Endothelial cell of umbilical vein (primary cell): ENCODE measurements around the gene KCNN3.

ENCODE experiments used
- CTCF ChIP-seq, 2 donors: IDR thresholded peaks; 1 replicate in 1 of 2; 2 replicates in 1 of 2; pipeline ENCODE4 v1.5.1; 2011; ENCODE audit warnings: low read length in 2 of 2, mild to moderate bottlenecking in 2 of 2, moderate library complexity in 2 of 2, control low read depth in 1 of 2, inconsistent platforms in 1 of 2, low read depth in 1 of 2; ENCODE audit not compliant: insufficient read depth in 1 of 2; ENCODE audit errors: extremely low read depth in 1 of 2
- EZH2 ChIP-seq: IDR thresholded peaks from 2 replicates; pipeline ENCODE4 v1.6.1; 2012; ENCODE audit warnings: borderline replicate concordance, low read depth, mild to moderate bottlenecking, moderate library complexity, low read length, inconsistent platforms; ENCODE audit not compliant: severe bottlenecking
- FOS ChIP-seq: IDR thresholded peaks from 2 replicates; pipeline ENCODE4 v1.6.1; 2011; ENCODE audit warnings: mild to moderate bottlenecking, low read length, moderate library complexity, borderline replicate concordance; ENCODE audit not compliant: insufficient read depth
- GATA2 ChIP-seq: IDR thresholded peaks from 2 replicates; pipeline ENCODE4 v1.7.0; 2011; ENCODE audit warnings: low read depth, mild to moderate bottlenecking, moderate library complexity, mixed read lengths, low read length; ENCODE audit not compliant: insufficient read length, insufficient read depth
- JUN ChIP-seq: IDR thresholded peaks from 2 replicates; pipeline ENCODE4 v1.6.1; 2011; ENCODE audit warnings: borderline replicate concordance, low read depth; ENCODE audit not compliant: insufficient read length, insufficient read depth
- MYC ChIP-seq: IDR thresholded peaks from one replicate; pipeline ENCODE4 v1.6.1; 2011; ENCODE audit warnings: mild to moderate bottlenecking, low read depth, low read length
- POLR2A ChIP-seq: IDR thresholded peaks from 2 replicates; pipeline ENCODE4 v1.6.1; 2012; ENCODE audit warnings: low read depth, mild to moderate bottlenecking, control low read depth, low read length
- POLR2AphosphoS5 ChIP-seq: IDR thresholded peaks from 2 replicates; pipeline ENCODE4 v1.6.1; 2012; ENCODE audit warnings: low read depth, mild to moderate bottlenecking, control low read depth, low read length, moderate library complexity; ENCODE audit not compliant: insufficient read depth
- TF ChIP-seq, protein P1 (sequence below): IDR thresholded peaks from 2 replicates; pipeline ENCODE4 v1.6.1; 2011; ENCODE audit not compliant: insufficient read depth, insufficient read length

GRCh38 chr1:154652893-154653292 is 217.2 kb downstream of the KCNN3 start:
- TF ChIP-seq CTCF (IDR thresholded peaks at IDR 0.05; ENCODE audit: extremely low read depth in 1 of 2, insufficient read depth in 1 of 2, low read depth in 1 of 2, low read length in 2 of 2), result no peak
- no peak for TF ChIP-seq POLR2AphosphoS5
- no peak for TF ChIP-seq EZH2
- TF ChIP-seq, protein P1, sequence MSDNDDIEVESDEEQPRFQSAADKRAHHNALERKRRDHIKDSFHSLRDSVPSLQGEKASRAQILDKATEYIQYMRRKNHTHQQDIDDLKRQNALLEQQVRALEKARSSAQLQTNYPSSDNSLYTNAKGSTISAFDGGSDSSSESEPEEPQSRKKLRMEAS, result no peak
- TF ChIP-seq POLR2A, result no peak
- TF ChIP-seq MYC, result no peak
- no peak for TF ChIP-seq FOS
- TF ChIP-seq GATA2, result no peak
- TF ChIP-seq JUN, result no peak
